GM23338 (cell line): ENCODE data around the gene KLRC1. TPM values are rescaled to one million over a fixed set of nuclear protein-coding genes. Genes with fewer than 3 reads are reported as not detected.

ENCODE experiments used
- polyA plus RNA-seq: library from polyadenylated mRNA; unstranded; fragments of >200 nt; fragmentation: Nextera tagmentation; extraction: Ambion mirVana; gene quantifications from 2 replicates; pipeline ENCODE4 v1.2.1, GENCODE V29; 2016
- total RNA-seq: library from RNA; depleted of rRNA; stranded (reverse); fragments of >200 nt; shearing (Covaris generic); gene quantifications from 2 replicates; pipeline ENCODE4 v1.2.3, GENCODE V29; 2014; rRNA removed

The KLRC1 gene
- total and polyA plus RNA-seq, 2 experiments from 2014 or later, result not detected

Other genes starting within 250 kb of the KLRC1 start
- gene GABARAPL1, start 240.5 kb downstream of the KLRC1 start, total RNA-seq, result 60.9 and 77.8 TPM in 2 replicates
- 35.7 and 36.5 TPM in 2 replicates for gene GABARAPL1, start 240.5 kb downstream of the KLRC1 start, polyA plus RNA-seq
- 0.03 TPM in 1 of 2 replicates, not detected in the other for gene KLRD1, start 145.5 kb downstream of the KLRC1 start, total RNA-seq
- gene KLRD1, start 145.5 kb downstream of the KLRC1 start, polyA plus RNA-seq, result 0.02 and 0.27 TPM in 2 replicates
- not detected in 2 replicates for gene KLRK1, start 63.3 kb downstream of the KLRC1 start, total RNA-seq
- gene KLRK1, start 63.3 kb downstream of the KLRC1 start, polyA plus RNA-seq, result not detected in 2 replicates
- gene KLRC4, start 43.6 kb downstream of the KLRC1 start, total RNA-seq, result not detected in 2 replicates
- not detected in 2 replicates for gene KLRC4, start 43.6 kb downstream of the KLRC1 start, polyA plus RNA-seq
- not detected in 2 replicates for gene KLRC3, start 32.8 kb downstream of the KLRC1 start, total RNA-seq
- not detected in 2 replicates for gene KLRC3, start 32.8 kb downstream of the KLRC1 start, polyA plus RNA-seq
- not detected in 2 replicates for gene KLRC2, start 17.4 kb downstream of the KLRC1 start, total RNA-seq
- gene KLRC2, start 17.4 kb downstream of the KLRC1 start, polyA plus RNA-seq, result not detected in 2 replicates
- 10.8 and 16.3 TPM in 2 replicates for gene EIF2S3B, start 52.5 kb upstream of the KLRC1 start, total RNA-seq
- gene EIF2S3B, start 52.5 kb upstream of the KLRC1 start, polyA plus RNA-seq, result 0.24 and 0.56 TPM in 2 replicates
- 25.1 and 38.5 TPM in 2 replicates for gene MAGOHB, start 160.2 kb upstream of the KLRC1 start, total RNA-seq
- gene MAGOHB, start 160.2 kb upstream of the KLRC1 start, polyA plus RNA-seq, result 170 and 175 TPM in 2 replicates
- gene STYK1, start 220.7 kb upstream of the KLRC1 start, total RNA-seq, result 0.97 and 1.8 TPM in 2 replicates
- gene STYK1, start 220.7 kb upstream of the KLRC1 start, polyA plus RNA-seq, result 0.83 and 1.2 TPM in 2 replicates